ENCODE results near the gene TMEM30A.

GRCh38 chr6:75263401-75263750, 21.2 kb downstream of the TMEM30A start:
- TF ChIP-seq CTCF (IDR thresholded peaks at IDR 0.05) (no peak), EP300 (IDR thresholded peaks at IDR 0.05; ENCODE audit: low read depth) (no peak), POLR2A (IDR thresholded peaks at IDR 0.05) (no peak), POLR2AphosphoS5 (IDR thresholded peaks at IDR 0.05) (no peak)
